BLaER1 treated with 17β-estradiol and CSF1 and Interleukin-3, amounts not matched to agents 10 nM and 100 nM (cell line): ENCODE results near the gene PI4KB.

Source experiments
- H3K27ac ChIP-seq, 11 experiments: shearing (Covaris generic); formaldehyde crosslinking; 2 replicates each; pipeline ENCODE4 v1.8.1; 2022
- H3K27me3 ChIP-seq, 11 experiments: shearing (Covaris generic); formaldehyde crosslinking; 2 replicates each; pipeline ENCODE4 v1.8.1; 2022
- H3K36me3 ChIP-seq, 11 experiments: shearing (Covaris generic); formaldehyde crosslinking; 2 replicates each; pipeline ENCODE4 v1.8.1; 2022
- H3K4me1 ChIP-seq, 10 experiments: shearing (Covaris generic); formaldehyde crosslinking; 2 replicates each; pipeline ENCODE4 v1.8.1; 2022
- H3K4me2 ChIP-seq, 11 experiments: shearing (Covaris generic); formaldehyde crosslinking; 2 replicates each; pipeline ENCODE4 v1.8.1; 2022
- H3K4me3 ChIP-seq, 10 experiments: shearing (Covaris generic); formaldehyde crosslinking; 2 replicates each; pipeline ENCODE4 v1.8.1; 2022
- H3K9ac ChIP-seq, 11 experiments: shearing (Covaris generic); formaldehyde crosslinking; 2 replicates each; pipeline ENCODE4 v1.8.1; 2022
- H3K9me3 ChIP-seq, 11 experiments: shearing (Covaris generic); formaldehyde crosslinking; replicated peaks in 1 of 11; 2 replicates each; pipeline ENCODE4 v1.8.1; 2022
- H4K20me1 ChIP-seq, 11 experiments: shearing (Covaris generic); formaldehyde crosslinking; 2 replicates each; pipeline ENCODE4 v1.8.1; 2022
- Cebpa-rat ChIP-seq, 11 experiments: shearing (Covaris generic); IDR thresholded peaks; 2 replicates each; pipeline ENCODE4 v1.8.1; 2022

The PI4KB gene

DNA sequence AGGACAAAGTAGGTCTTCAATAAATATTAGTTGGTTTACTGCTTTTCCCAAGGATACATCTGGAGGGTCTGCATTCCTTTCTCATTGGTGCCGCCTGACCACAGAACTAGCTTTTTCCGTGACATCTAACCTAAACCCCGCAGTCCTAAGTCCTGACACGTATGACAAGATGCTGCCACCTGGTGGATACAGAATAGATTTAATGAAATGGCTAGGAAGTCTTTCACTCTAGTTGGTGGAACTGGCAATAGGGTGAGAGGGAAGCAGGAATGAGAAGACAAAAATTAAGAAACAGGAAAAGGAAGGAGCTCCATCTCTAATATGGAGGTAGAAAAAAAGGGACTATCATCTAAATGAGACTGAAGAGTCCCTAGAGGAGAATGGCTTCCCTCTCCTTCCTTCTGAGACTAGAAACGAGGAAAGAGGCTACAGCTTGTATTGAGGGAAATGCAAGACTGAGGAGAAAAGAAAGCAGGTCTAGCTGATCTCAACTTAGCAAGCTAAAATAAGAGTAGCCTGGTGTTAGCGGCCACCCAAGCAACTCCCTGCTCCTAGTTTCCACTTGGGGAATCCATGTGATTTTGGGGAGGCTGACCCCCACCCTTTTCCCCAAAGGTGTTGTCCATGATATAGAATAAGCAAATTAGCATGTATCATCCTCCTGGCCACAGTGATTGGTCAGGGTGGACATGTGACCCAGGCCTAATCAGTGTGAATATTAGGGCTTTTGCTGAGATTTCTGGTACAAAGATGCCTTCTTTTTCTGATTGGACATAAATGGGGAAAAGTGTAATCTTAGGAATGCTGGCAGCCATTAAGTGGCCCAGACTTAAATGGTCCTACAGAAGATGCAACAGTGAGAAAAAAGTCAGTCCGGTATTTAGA, 13.9 kb upstream of the PI4KB start:
- no peaks in the 10 kb centered on the region; a peak in 4 of 22 replicates for H4K20me1 ChIP-seq

DNA sequence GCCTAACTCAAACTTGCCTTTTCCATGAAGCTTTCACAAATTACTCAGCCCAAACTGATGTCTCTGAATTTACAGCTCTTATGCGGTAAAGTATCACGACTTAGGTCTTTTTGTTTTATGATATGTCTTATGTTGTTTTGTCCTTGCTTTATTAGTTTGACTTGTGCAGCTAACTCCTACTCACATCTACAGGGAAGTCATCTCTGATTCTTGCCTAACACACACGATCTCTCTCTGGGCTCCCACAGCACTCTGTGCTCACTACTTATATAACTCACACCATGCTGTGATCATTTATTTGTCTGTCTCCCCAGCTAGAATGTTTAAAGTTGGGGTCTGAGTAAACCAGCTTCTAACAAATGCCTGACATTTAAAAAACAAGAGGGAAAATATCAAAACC, 9.3 kb upstream of the PI4KB start:
- no peak for TF ChIP-seq Cebpa-rat (IDR thresholded peaks at IDR 0.05)
- Histone ChIP-seq H3K27ac (no peak overlapping the region), H3K4me1 (peaks cover 9 to 17% (median 13%) of the 10 kb centered on the region in 10 experiments; a peak in 19 of 20 replicates), H3K9ac (peak overlapping the region in 2 of 11 experiments; percentile 1 to 10; a peak in 1 of 22 replicates), H3K4me2 (no peak overlapping the region), H3K4me3 (no peak overlapping the region), H3K27me3 (no peaks in the 10 kb centered on the region), H3K36me3 (peaks cover 0 to 10% (median 0%) of the 10 kb centered on the region in 11 experiments; a peak in 5 of 22 replicates), H4K20me1 (no peaks in the 10 kb centered on the region; a peak in 1 of 22 replicates), H3K9me3 (no peaks in the 10 kb centered on the region)

More for the DNA sequence above, 13.9 kb upstream of the PI4KB start:
- Histone ChIP-seq H3K4me2 (peak overlapping the region; percentile 3 to 98 (median 60); a peak in 21 of 22 replicates), H3K4me3 (no peak overlapping the region), H3K9ac (peak overlapping the region; percentile 6 to 50 (median 31); a peak in 15 of 22 replicates), H3K4me1 (peaks cover 55 to 63% (median 58%) of the 10 kb centered on the region in 10 experiments), H3K27me3 (no peaks in the 10 kb centered on the region), H3K9me3 (no peaks in the 10 kb centered on the region), H3K36me3 (peaks cover 28 to 53% (median 36%) of the 10 kb centered on the region in 11 experiments), H3K27ac (peak overlapping the region in 9 of 11 experiments; percentile 46 to 72 (median 59); a peak in 18 of 22 replicates)
- no peak for TF ChIP-seq Cebpa-rat (IDR thresholded peaks at IDR 0.05)

DNA sequence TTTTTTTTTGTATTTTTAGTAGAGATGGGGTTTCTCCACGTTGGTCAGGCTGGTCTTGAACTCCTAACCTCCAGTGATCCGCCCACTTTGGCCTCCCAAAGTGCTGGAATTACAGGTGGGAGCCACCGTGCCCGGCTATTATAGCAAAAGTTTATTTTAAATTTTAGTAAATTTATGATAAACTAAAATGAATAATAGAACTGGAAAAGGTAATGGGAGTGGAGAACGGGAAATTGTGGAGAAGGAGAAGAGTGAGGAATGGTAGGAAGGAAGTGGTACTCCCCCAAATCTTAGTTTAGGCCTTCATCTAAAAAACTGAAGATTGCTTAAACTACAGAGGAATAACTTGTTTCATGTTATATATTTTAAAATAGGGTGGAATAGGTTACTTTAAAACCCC, 7.6 kb upstream of the PI4KB start:
- Histone ChIP-seq H3K9ac (no peak overlapping the region), H3K9me3 (no peaks in the 10 kb centered on the region), H3K27me3 (no peaks in the 10 kb centered on the region), H3K27ac (no peak overlapping the region), H3K36me3 (peaks cover 0 to 3% (median 0%) of the 10 kb centered on the region in 11 experiments; a peak in 2 of 22 replicates), H3K4me1 (peaks cover 0 to 9% (median 5%) of the 10 kb centered on the region in 10 experiments; a peak in 9 of 20 replicates), H3K4me2 (no peak overlapping the region), H4K20me1 (no peaks in the 10 kb centered on the region), H3K4me3 (no peak overlapping the region)
- no peak for TF ChIP-seq Cebpa-rat (IDR thresholded peaks at IDR 0.05)

DNA sequence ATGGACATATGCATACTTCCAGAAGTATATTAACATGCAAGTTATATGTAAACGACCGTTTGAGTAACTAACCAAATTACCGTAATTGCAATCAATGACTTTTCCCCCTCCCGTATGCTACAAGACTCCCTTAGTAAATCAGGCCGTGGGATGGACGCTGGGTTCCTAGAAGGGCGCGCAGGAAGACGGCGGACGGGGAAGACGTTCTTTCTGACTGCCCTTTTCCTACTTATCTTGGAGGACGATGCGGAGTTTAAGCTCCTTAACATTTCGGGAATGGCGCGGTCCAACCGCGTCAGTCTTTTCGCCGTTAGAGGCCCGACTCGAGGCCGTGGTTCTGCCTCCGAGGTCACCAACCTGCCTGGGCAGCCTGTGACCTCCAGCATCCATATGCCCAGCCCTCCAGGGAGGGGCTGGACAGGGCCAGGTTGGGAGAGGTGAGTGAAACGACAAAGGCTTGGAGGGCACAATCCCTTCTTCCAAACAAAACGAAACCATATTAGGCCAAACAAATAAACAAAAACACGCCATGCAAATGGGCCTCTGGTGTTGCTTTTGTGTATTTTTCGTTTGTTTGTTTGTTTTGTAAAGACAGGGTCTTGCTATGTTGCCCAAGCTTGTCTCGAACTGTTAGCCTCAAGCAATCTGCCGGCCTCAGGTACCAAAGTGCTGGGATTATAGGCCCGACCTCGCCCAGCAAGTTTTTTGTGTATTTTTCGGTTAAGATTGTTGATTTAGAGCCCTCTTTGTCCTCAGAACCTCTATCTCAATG, 873 bp upstream of the PI4KB start:
- TF ChIP-seq Cebpa-rat (IDR thresholded peaks at IDR 0.05): no peak
- Histone ChIP-seq H3K36me3 (peaks cover 16 to 31% (median 28%) of the 10 kb centered on the region in 11 experiments), H3K4me1 (peaks cover 25 to 42% (median 34%) of the 10 kb centered on the region in 10 experiments), H3K9ac (peak overlapping the region; percentile 4 to 99 (median 97); a peak in 17 of 22 replicates), H3K4me3 (peak overlapping the region; percentile 63 to 82 (median 75); a peak in 18 of 20 replicates), H3K27ac (peak overlapping the region; percentile 94 to 100 (median 97); a peak in 20 of 22 replicates), H3K4me2 (peak overlapping the region; percentile 66 to 99 (median 96); a peak in 20 of 22 replicates), H4K20me1 (peaks cover 0 to 34% (median 8%) of the 10 kb centered on the region in 11 experiments; a peak in 10 of 22 replicates), H3K27me3 (no peaks in the 10 kb centered on the region), H3K9me3 (no peaks in the 10 kb centered on the region)

DNA sequence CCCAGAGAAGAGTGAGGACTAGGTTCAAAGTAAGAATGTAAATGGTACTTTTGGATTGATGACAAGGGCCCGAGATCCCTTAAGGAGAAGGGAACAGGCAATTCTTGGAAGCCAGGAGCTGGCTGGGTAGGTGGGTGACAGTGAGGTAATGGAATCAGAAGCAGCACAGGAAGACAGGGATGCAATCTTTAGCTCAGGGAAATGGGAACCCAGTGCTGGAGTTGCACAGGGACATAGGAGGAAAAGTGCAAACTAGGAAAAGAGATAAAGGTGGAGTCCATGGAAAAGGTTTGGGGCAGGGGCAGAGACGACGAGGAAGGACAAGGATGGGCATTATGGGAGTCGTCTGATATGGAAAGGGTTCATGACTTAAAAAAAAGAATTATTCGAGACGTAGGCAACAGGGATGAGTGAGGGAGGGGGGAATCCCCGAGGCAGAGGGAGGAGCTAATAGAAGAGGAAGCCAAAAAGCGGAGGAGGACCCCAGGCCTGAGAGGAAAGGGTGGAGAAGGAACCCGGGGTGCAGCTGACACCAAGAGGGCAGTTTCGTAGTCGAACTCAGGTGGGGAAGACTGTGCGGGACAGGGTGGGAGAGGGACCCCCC, 495 bp downstream of the PI4KB start:
- Histone ChIP-seq H3K9me3 (no peaks in the 10 kb centered on the region), H3K9ac (peak overlapping the region; percentile 91 to 99 (median 97))

DNA sequence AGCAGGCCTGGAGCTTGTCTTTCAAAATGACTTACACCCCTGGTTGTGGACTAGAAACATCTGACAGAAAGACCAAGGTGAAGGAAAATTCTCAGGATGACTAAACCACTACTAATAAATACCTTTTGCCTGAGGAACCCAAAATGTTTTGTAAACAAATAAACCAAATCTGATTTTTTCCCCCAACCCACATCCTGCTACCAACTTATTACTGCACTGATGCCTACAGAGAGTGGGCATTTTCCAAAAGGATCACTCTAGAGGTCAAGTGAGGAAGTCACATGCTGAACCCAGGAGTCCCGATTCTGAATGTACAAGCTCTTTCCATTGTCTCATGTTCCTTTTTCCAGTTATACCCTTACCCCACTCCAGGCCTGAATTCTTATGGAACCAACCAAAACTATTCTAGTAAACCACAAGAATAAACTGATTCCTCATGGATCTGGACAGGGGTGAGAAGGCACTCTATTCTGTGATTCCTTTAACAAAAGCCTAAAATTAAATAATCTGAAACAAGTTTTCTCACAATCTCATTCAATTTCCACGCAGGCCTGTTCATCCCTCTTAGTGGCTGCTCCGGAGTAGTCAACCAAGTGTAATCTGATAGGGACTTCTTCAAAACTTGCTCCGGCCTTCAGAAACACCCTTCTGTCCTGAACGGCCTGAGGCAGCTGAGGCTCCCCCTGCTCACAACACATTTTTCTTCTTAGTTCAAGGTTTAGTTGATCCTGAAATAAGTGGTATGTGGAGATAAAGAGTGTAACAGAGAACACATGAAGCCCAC, 1.4 kb downstream of the PI4KB start:
- Histone ChIP-seq H3K27me3 (no peaks in the 10 kb centered on the region), H3K36me3 (peaks cover 35 to 52% (median 48%) of the 10 kb centered on the region in 11 experiments), H3K27ac (peak overlapping the region; percentile 94 to 100 (median 97); a peak in 15 of 22 replicates), H3K4me1 (peaks cover 28 to 49% (median 36%) of the 10 kb centered on the region in 10 experiments), H3K4me3 (peak overlapping the region; percentile 63 to 82 (median 75)), H3K4me2 (peak overlapping the region; percentile 92 to 99 (median 98)), H4K20me1 (peaks cover 0 to 56% (median 17%) of the 10 kb centered on the region in 11 experiments; a peak in 14 of 22 replicates), H3K9ac (peak overlapping the region; percentile 91 to 99 (median 97)), H3K9me3 (no peaks in the 10 kb centered on the region)
- no peak for TF ChIP-seq Cebpa-rat (IDR thresholded peaks at IDR 0.05)

More for the DNA sequence above, 495 bp downstream of the PI4KB start:
- Histone ChIP-seq H3K36me3 (peaks cover 29 to 44% (median 41%) of the 10 kb centered on the region in 11 experiments), H3K27me3 (no peaks in the 10 kb centered on the region), H3K27ac (peak overlapping the region; percentile 94 to 100 (median 97)), H3K4me3 (peak overlapping the region; percentile 63 to 82 (median 75)), H3K4me1 (peaks cover 28 to 49% (median 35%) of the 10 kb centered on the region in 10 experiments), H4K20me1 (peaks cover 0 to 48% (median 10%) of the 10 kb centered on the region in 11 experiments; a peak in 11 of 22 replicates), H3K4me2 (peak overlapping the region; percentile 92 to 99 (median 98))
- TF ChIP-seq Cebpa-rat (IDR thresholded peaks at IDR 0.05): no peak

DNA sequence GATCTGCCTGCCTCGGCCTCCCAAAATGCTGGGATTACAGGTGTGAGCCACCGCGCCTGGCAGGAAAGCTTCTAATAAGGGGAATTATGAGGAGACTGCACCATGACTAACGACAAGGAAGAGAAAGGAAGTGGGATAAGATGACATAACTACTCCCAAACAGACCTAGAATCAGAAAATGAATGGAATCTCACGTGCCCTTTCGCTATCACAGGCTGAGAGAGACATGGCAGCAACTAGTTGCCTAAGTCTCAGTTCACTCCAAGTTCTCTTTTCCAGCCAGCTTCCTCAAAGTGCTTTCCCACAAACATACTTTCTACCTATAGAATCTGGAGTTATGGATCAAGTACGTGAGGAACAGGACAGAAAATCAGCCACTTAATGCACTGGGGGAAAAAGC, 2.0 kb downstream of the PI4KB start:
- Histone ChIP-seq H3K9me3 (no peaks in the 10 kb centered on the region), H3K36me3 (peaks cover 41 to 58% (median 54%) of the 10 kb centered on the region in 11 experiments), H3K9ac (peak overlapping the region in 8 of 11 experiments; percentile 5 to 99 (median 97); a peak in 7 of 22 replicates), H3K27me3 (no peaks in the 10 kb centered on the region), H3K4me2 (peak overlapping the region; percentile 92 to 99 (median 98)), H3K4me1 (peaks cover 27 to 49% (median 37%) of the 10 kb centered on the region in 10 experiments), H4K20me1 (peaks cover 1 to 62% (median 23%) of the 10 kb centered on the region in 11 experiments; a peak in 14 of 22 replicates), H3K4me3 (peak overlapping the region in 4 of 10 experiments; percentile 6 to 81 (median 65); a peak in 4 of 20 replicates), H3K27ac (peak overlapping the region in 5 of 11 experiments; percentile 1 to 100 (median 97); a peak in 4 of 22 replicates)
- TF ChIP-seq Cebpa-rat (IDR thresholded peaks at IDR 0.05): no peak
